HG03196 (cell line): ENCODE measurements around the gene STAT5B.

Experiments used
- ATAC-seq: cut with Tn5 transposase; IDR thresholded peaks from one replicate; pipeline ENCODE4 v1.9.1; 2021; ENCODE audit not compliant: unreplicated experiment

STAT5B gene

DNA sequence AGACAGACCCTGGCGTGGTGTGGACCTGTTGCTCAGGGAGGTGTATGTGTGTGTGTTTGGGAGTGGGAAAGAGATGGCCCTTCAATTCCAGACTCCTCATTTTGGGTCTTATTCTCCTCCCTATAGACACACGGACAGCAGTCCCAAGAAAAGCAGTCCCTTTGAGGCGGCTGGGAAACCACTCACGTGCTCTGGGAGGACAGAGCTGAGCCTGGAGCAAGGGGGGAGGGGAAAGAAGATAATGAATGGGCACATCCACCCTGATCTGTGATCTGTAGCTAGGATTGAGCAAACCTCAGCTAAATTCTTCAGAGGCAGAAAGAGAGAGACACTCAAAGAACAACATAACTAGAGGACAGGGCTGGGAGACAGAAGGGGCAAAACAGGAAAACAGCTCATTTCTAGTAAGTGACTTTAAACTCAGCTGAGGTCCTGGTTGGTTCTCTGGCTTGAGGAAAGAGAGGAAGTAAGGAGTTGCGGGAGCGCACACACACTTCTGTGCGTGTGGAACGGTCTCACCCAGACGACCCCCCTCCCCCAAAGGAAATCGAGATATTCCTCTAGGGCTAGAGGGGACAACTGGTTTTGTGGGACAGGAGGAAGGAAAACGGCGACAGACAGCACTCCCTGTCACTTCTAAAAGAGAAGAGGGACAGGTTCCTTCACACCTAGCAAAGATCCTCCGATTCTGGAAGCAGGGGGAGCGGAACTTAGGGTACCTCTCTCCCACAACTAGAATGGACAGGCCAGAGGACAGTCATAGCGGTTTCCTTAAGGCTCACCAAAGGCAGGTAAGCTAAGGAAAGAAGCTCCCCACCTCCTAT lies 122.1 kb downstream of the STAT5B start:
- ATAC-seq: no peak
